NOMO-1 treated with dmso at 0.1 percent for 144 hours (cell line): ENCODE results near the gene GLCCI1.
"Not testable (repeated sequence)": the region's sequence is repeated elsewhere in the genome, so short reads cannot be mapped to it uniquely, and the experiment has no call there.

ENCODE experiments used
- DNase-seq: peaks from one replicate; lab custom pipeline; 2025; ENCODE audit not compliant: unreplicated experiment; lab: John Stamatoyannopoulos, UW

Gene GLCCI1

DNA sequence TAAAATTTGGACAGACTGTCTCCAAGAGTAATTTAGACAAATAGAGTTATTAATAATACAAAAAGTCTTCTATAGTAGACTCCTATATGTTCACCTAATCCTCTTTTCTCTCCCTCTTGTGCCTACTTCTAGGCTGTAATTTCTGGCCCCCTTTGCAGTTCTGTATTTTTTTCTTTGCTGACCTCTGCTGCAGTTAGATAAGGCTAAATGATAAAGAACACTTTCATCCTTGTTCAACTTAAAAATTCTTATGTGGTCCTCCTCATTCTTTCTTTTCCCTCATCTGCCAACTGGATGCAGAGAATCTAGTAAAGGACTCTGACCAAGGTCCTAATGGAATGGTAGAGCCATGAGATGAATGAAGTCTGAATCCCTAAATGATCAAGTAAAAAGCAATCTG, 20.1 kb downstream of the GLCCI1 start:
- no peak for DNase-seq

DNA sequence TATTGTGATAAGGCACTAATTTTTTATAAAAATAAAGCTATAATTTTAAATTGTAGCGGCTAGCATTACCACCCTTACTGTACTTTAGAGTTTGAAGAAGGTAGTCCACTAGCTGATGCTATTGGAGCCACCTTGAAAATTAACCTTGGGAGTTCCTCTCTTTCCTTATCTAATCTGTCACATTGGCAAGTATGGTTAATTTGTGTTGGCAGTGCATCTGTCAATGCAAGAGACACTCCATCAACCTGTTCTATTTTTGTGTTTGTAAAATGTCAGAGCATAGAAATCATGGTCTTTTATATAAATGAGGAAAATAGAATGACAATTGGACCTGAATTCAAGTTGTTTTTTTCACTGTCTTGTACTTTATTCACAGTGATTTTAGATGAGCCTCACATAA, 20.5 kb downstream of the GLCCI1 start:
- DNase-seq: no peak

DNA sequence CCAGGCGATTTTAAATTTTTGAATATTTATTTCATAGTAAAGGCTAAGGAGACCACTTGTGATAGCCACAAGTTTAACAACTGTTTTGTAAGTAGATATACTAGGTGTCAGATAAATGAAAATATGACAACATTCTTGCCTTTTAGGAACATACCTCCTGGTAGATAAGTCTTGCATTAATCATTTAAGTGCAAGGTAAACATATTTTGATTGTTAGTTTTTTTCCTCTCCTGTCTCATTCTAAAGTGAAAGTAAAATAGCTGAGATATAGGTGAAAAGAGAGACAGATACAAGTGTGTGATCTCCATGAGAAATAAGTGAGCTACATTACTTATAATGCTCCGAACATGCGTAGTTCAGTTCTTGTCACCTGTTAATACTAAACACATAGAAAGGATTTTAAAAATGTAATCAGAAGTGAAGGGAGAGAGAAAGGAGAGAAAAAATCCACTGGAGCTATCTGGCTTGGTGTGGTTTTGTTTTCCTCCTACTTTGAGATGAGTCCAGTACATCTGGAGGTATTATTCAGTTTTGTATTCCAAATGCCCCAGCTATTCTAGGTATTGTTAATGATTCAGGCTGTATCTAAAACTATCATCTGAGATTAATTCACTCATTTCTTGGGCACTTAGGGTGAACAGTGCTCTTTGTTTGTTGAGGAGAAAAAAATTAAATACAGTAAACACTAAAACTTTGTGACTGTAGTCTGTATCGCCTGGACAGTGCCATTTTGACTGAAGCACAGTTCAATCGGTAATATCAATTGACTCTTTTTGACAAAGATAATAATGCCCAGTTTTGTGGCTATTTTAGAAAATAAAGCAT, 21.2 kb downstream of the GLCCI1 start:
- no peak for DNase-seq

GRCh38 chr7:7990441-7990761, 21.8 kb downstream of the GLCCI1 start:
- DNase-seq: no peak

DNA sequence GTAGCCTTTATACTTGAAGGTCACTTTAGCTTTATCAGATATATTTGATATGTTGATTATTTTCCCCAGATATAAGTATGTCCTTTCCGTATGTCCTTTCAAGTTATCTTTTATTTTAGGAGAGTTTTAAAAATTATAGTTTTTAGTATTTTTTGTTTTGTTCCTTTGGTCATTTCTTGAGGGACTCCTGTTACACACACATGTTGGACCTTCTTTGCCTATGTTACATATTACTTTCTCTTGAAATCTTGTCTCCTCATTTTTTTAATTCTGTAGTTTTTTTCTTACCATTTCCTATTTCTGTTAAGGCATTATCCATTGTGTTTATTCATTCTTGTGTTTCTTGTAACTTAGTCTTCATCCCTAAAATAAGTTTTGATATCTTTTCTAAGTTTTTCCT, 23.9 kb downstream of the GLCCI1 start:
- no peak for DNase-seq

GRCh38 chr7:7995348-7995747, 26.8 kb downstream of the GLCCI1 start:
- not testable (repeated sequence) for DNase-seq

GRCh38 chr7:7996568-7996967, 28.0 kb downstream of the GLCCI1 start:
- no peak for DNase-seq

- no peak for DNase-seq
Measured at GRCh38 chr7:8000315-8000941, 31.8 kb downstream of the GLCCI1 start.

- no peak for DNase-seq
Measured at GRCh38 chr7:8003077-8003476, 34.5 kb downstream of the GLCCI1 start.

GRCh38 chr7:8005279-8005678, 36.7 kb downstream of the GLCCI1 start:
- no peak for DNase-seq

- DNase-seq: no peak
Measured at GRCh38 chr7:8014399-8014798, 45.8 kb downstream of the GLCCI1 start.

GRCh38 chr7:8015100-8015745, 46.6 kb downstream of the GLCCI1 start:
- DNase-seq: no peak

GRCh38 chr7:8015746-8016120, 47.1 kb downstream of the GLCCI1 start:
- DNase-seq: no peak

- no peak for DNase-seq
Measured at GRCh38 chr7:8017423-8017822, 48.8 kb downstream of the GLCCI1 start.

- DNase-seq: no peak
Measured at GRCh38 chr7:8018961-8019360, 50.4 kb downstream of the GLCCI1 start.

- DNase-seq: no peak
Measured at GRCh38 chr7:8022628-8023027, 54.0 kb downstream of the GLCCI1 start.

- no peak for DNase-seq
Measured at GRCh38 chr7:8035192-8035591, 66.6 kb downstream of the GLCCI1 start.

- no peak for DNase-seq
Measured at GRCh38 chr7:8035647-8036518, 67.3 kb downstream of the GLCCI1 start.

DNA sequence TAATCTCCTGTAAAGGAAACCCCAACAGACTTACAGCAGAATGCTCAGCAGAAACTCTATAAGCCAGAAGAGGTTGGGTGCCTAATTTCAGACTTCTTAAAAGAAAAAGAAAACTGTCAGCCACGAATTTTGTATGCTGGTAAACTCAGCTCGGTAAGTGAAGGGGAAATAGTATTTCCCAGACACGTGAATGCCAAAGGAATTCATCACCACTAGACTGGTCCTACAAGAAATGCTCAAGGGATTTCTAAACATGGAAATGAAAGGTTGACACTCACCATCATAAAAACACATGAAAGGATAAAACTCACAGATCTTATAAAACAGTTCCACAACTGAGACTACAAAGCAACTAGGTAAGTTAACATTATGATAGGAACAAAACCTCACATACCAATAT, 68.6 kb downstream of the GLCCI1 start:
- no peak for DNase-seq

GRCh38 chr7:8040768-8041369, 72.3 kb downstream of the GLCCI1 start:
- no peak for DNase-seq
